ENCODE data around the gene CDK13.

CDK13 gene

GRCh38 chr7:40095695-40096327, 145.8 kb downstream of the CDK13 start:
- Histone ChIP-seq H3K36me3 (replicated peaks; ENCODE audit: insufficient read depth, low read length) (no peaks in the 10 kb centered on the region), H4K20me1 (ENCODE audit: insufficient read depth, low read length) (no peaks in the 10 kb centered on the region), H3F3A (ENCODE audit: insufficient read depth, low read length) (no peaks in the 10 kb centered on the region), H3K27me3 (replicated peaks; ENCODE audit: insufficient read depth, low read length) (no peaks in the 10 kb centered on the region), H3K4me2 (ENCODE audit: low read depth, low read length) (no peak overlapping the region), H3K79me2 (ENCODE audit: low read length) (no peaks in the 10 kb centered on the region), H3K9me2 (replicated peaks; ENCODE audit: insufficient read depth, low read length) (no peaks in the 10 kb centered on the region), H2AFZ (ENCODE audit: low read length) (no peak overlapping the region), H3K9ac (ENCODE audit: low read length) (no peak overlapping the region), H3K27ac (ENCODE audit: low read length) (no peak overlapping the region), H3K4me3 (ENCODE audit: low read length) (no peak overlapping the region), H3K4me1 (ENCODE audit: low read length) (no peaks in the 10 kb centered on the region), H3K9me3 (replicated peaks; ENCODE audit: insufficient read depth, low read length) (no peaks in the 10 kb centered on the region)
- DNase-seq = no peak
- TF ChIP-seq EZH2 (optimal IDR thresholded peaks at IDR 0.05; ENCODE audit: low read depth, low read length) (no peak), EZH2phosphoT487 (IDR thresholded peaks at IDR 0.05; ENCODE audit: low read length) (no peak)
- TF ChIP-seq, protein P1, sequence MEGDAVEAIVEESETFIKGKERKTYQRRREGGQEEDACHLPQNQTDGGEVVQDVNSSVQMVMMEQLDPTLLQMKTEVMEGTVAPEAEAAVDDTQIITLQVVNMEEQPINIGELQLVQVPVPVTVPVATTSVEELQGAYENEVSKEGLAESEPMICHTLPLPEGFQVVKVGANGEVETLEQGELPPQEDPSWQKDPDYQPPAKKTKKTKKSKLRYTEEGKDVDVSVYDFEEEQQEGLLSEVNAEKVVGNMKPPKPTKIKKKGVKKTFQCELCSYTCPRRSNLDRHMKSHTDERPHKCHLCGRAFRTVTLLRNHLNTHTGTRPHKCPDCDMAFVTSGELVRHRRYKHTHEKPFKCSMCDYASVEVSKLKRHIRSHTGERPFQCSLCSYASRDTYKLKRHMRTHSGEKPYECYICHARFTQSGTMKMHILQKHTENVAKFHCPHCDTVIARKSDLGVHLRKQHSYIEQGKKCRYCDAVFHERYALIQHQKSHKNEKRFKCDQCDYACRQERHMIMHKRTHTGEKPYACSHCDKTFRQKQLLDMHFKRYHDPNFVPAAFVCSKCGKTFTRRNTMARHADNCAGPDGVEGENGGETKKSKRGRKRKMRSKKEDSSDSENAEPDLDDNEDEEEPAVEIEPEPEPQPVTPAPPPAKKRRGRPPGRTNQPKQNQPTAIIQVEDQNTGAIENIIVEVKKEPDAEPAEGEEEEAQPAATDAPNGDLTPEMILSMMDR (IDR thresholded peaks at IDR 0.05; ENCODE audit: low read length) = no peak

- no peak overlapping the region for H3K4me3 ChIP-seq (ENCODE audit: low read length)
- H3K4me1 ChIP-seq (ENCODE audit: low read length) = no peaks in the 10 kb centered on the region
- H3F3A ChIP-seq (ENCODE audit: insufficient read depth, low read length) = no peaks in the 10 kb centered on the region
- no peaks in the 10 kb centered on the region for H3K27me3 ChIP-seq (replicated peaks; ENCODE audit: insufficient read depth, low read length)
- H3K9me2 ChIP-seq (replicated peaks; ENCODE audit: insufficient read depth, low read length) = no peaks in the 10 kb centered on the region
- H4K20me1 ChIP-seq (ENCODE audit: insufficient read depth, low read length) = no peaks in the 10 kb centered on the region
- H3K79me2 ChIP-seq (ENCODE audit: low read length) = no peaks in the 10 kb centered on the region
- H3K9ac ChIP-seq (ENCODE audit: low read length) = no peak overlapping the region
- no peaks in the 10 kb centered on the region for H3K36me3 ChIP-seq (replicated peaks; ENCODE audit: insufficient read depth, low read length)
- no peaks in the 10 kb centered on the region for H3K9me3 ChIP-seq (replicated peaks; ENCODE audit: insufficient read depth, low read length)
- no peak overlapping the region for H3K4me2 ChIP-seq (ENCODE audit: low read depth, low read length)
- H2AFZ ChIP-seq (ENCODE audit: low read length) = no peak overlapping the region
- no peak overlapping the region for H3K27ac ChIP-seq (ENCODE audit: low read length)
- TF ChIP-seq EZH2phosphoT487 (IDR thresholded peaks at IDR 0.05; ENCODE audit: low read length) (no peak), EZH2 (optimal IDR thresholded peaks at IDR 0.05; ENCODE audit: low read depth, low read length) (no peak)
- TF ChIP-seq, protein P1 (IDR thresholded peaks at IDR 0.05; ENCODE audit: low read length) = no peak
- DNase-seq = no peak
Observed at GRCh38 chr7:40097728-40098127, 147.7 kb downstream of the CDK13 start.

- DNase-seq = no peak
- no peak overlapping the region for H2AFZ ChIP-seq (ENCODE audit: low read length)
- no peak overlapping the region for H3K27ac ChIP-seq (ENCODE audit: low read length)
- no peaks in the 10 kb centered on the region for H3K27me3 ChIP-seq (replicated peaks; ENCODE audit: insufficient read depth, low read length)
- no peaks in the 10 kb centered on the region for H3K36me3 ChIP-seq (replicated peaks; ENCODE audit: insufficient read depth, low read length)
- no peak overlapping the region for H3K4me2 ChIP-seq (ENCODE audit: low read depth, low read length)
- no peaks in the 10 kb centered on the region for H3K79me2 ChIP-seq (ENCODE audit: low read length)
- H3K4me3 ChIP-seq (ENCODE audit: low read length) = no peak overlapping the region
- H3K9ac ChIP-seq (ENCODE audit: low read length) = no peak overlapping the region
- TF ChIP-seq EZH2 (optimal IDR thresholded peaks at IDR 0.05; ENCODE audit: low read depth, low read length) = no peak
- no peak for TF ChIP-seq EZH2phosphoT487 (IDR thresholded peaks at IDR 0.05; ENCODE audit: low read length)
- TF ChIP-seq, protein P1 (IDR thresholded peaks at IDR 0.05; ENCODE audit: low read length) = no peak
- no peaks in the 10 kb centered on the region for H3K9me3 ChIP-seq (replicated peaks; ENCODE audit: insufficient read depth, low read length)
- H3K4me1 ChIP-seq (ENCODE audit: low read length) = no peaks in the 10 kb centered on the region
- H3F3A ChIP-seq (ENCODE audit: insufficient read depth, low read length) = no peaks in the 10 kb centered on the region
- H4K20me1 ChIP-seq (ENCODE audit: insufficient read depth, low read length) = no peaks in the 10 kb centered on the region
- no peaks in the 10 kb centered on the region for H3K9me2 ChIP-seq (replicated peaks; ENCODE audit: insufficient read depth, low read length)
Observed at GRCh38 chr7:40098810-40099209, 148.8 kb downstream of the CDK13 start.
